H1 (cell line): ENCODE results near the gene DCAF8. TPM values are rescaled to one million over a fixed set of nuclear protein-coding genes. Genes with fewer than 3 reads are reported as not detected.

ENCODE experiments used
- CTCF ChIA-PET: fragments of 300-600 bp; sonication (Branson Sonifier 250); formaldehyde crosslinking; loops from one replicate; lab custom pipeline; 2021; ENCODE audit not compliant: partially characterized antibody; lab: Charles Lee
- POLR2A ChIA-PET: fragments of 300-600 bp; sonication (Branson Sonifier 250); formaldehyde crosslinking; loops from one replicate; lab custom pipeline; 2021; ENCODE audit warnings: inconsistent platforms; ENCODE audit not compliant: partially characterized antibody; lab: Charles Lee
- DNase-seq, 2 experiments: peaks; one replicate each; pipeline versions ENCODE4 v3.0.0 to v3.0.0-alpha.2; 2010 to 2022; ENCODE audit warnings: low spot score in 2 of 2, low read depth in 1 of 2, mixed read lengths in 1 of 2
- FAIRE-seq: peaks from 2 replicates; lab custom pipeline; 2011; peaks lifted over from hg19 to GRCh38; lab: Jason Lieb, UNC
- H2AFZ ChIP-seq: 2 replicates; pipeline ENCODE4 v1.8.1; 2012; ENCODE audit warnings: low read length, inconsistent platforms
- H2AK5ac ChIP-seq: 2 replicates; pipeline ENCODE4 v1.6.1; 2013; ENCODE audit warnings: low read depth, low read length
- H2BK120ac ChIP-seq: replicated peaks from 2 replicates; pipeline ENCODE3; 2013; ENCODE audit warnings: low read depth, low read length, inconsistent platforms
- H2BK12ac ChIP-seq: 2 replicates; pipeline ENCODE4 v1.6.1; 2013; ENCODE audit warnings: low read depth, low read length
- H2BK15ac ChIP-seq: 2 replicates; pipeline ENCODE4 v1.6.1; 2013; ENCODE audit warnings: low read length
- H2BK20ac ChIP-seq: 2 replicates; pipeline ENCODE4 v1.6.1; 2013; ENCODE audit warnings: low read length
- H2BK5ac ChIP-seq: 2 replicates; pipeline ENCODE4 v1.6.1; 2013; ENCODE audit warnings: low read depth, low read length
- H3K14ac ChIP-seq: 2 replicates; pipeline ENCODE4 v1.6.1; 2013; ENCODE audit warnings: inconsistent platforms; ENCODE audit not compliant: insufficient read length
- H3K18ac ChIP-seq: 2 replicates; pipeline ENCODE4 v1.6.1; 2013; ENCODE audit warnings: low read length; ENCODE audit errors: extremely low read depth
- H3K23ac ChIP-seq: 2 replicates; pipeline ENCODE4 v1.6.1; 2013; ENCODE audit warnings: inconsistent platforms; ENCODE audit not compliant: insufficient read length
- H3K23me2 ChIP-seq: 2 replicates; pipeline ENCODE4 v1.6.1; 2013; ENCODE audit warnings: low read depth, low read length
- H3K27ac ChIP-seq: 2 replicates; pipeline ENCODE4 v1.6.1; 2011; ENCODE audit warnings: low read depth, low read length, inconsistent platforms
- H3K27me3 ChIP-seq, 4 experiments: replicated peaks in 1 of 4; 1 replicate in 1 of 4; 2 replicates in 3 of 4; pipeline versions ENCODE4 v1.6.1 to v1.8.1; 2011 to 2013; ENCODE audit warnings: low read length in 3 of 4, mild to moderate bottlenecking in 3 of 4, inconsistent platforms in 2 of 4, mixed read lengths in 2 of 4, moderate library complexity in 1 of 4; ENCODE audit not compliant: control insufficient read depth in 3 of 4, insufficient read depth in 3 of 4; ENCODE audit errors: extremely low read depth in 1 of 4
- H3K36me3 ChIP-seq, 4 experiments: 2 replicates each; pipeline versions ENCODE4 v1.6.1 to v1.8.1; 2011 to 2013; ENCODE audit warnings: mild to moderate bottlenecking in 4 of 4, low read length in 3 of 4, moderate library complexity in 2 of 4, control low read depth in 1 of 4, inconsistent platforms in 1 of 4; ENCODE audit not compliant: insufficient read depth in 4 of 4, control insufficient read depth in 2 of 4
- H3K4ac ChIP-seq: replicated peaks from 2 replicates; pipeline ENCODE3; 2013; ENCODE audit warnings: low read length, low read depth, mixed read lengths, inconsistent platforms; ENCODE audit not compliant: insufficient read length
- H3K4me1 ChIP-seq, 4 experiments: replicated peaks in 1 of 4; 1 replicate in 1 of 4; 2 replicates in 3 of 4; pipeline versions ENCODE4 v1.6.1 to v1.8.1; 2011 to 2013; ENCODE audit warnings: low read length in 3 of 4, inconsistent platforms in 2 of 4, mixed read lengths in 1 of 4; ENCODE audit not compliant: insufficient read depth in 4 of 4, control insufficient read depth in 3 of 4
- H3K4me2 ChIP-seq, 2 experiments: 2 replicates each; pipeline versions ENCODE4 v1.6.1 to v1.8.1; 2011 to 2013; ENCODE audit warnings: low read depth in 2 of 2, low read length in 2 of 2, control low read depth in 1 of 2, inconsistent platforms in 1 of 2, mild to moderate bottlenecking in 1 of 2; ENCODE audit not compliant: insufficient read depth in 1 of 2
- H3K4me3 ChIP-seq, 4 experiments: fragments of 200-600, 300-600 bp in 1 of 4; sonication (generic), shearing (Covaris generic), sonication (Bioruptor Twin) in 1 of 4; 2 replicates each; pipeline versions ENCODE4 v1.5.1 to v1.8.1; 2011 to 2016; ENCODE audit warnings: low read length in 4 of 4, low read depth in 3 of 4, control low read depth in 2 of 4, inconsistent platforms in 2 of 4, mild to moderate bottlenecking in 2 of 4, mixed read lengths in 1 of 4, moderate library complexity in 1 of 4; ENCODE audit not compliant: insufficient read depth in 2 of 4; ENCODE audit errors: extremely low read depth in 1 of 4
- H3K56ac ChIP-seq: replicated peaks from 2 replicates; pipeline ENCODE3; 2013; ENCODE audit warnings: low read depth, mild to moderate bottlenecking, mixed read lengths, low read length, inconsistent platforms; ENCODE audit not compliant: insufficient read length
- H3K79me1 ChIP-seq: 2 replicates; pipeline ENCODE4 v1.6.1; 2013; ENCODE audit warnings: low read depth, low read length, control low read depth
- H3K79me2 ChIP-seq, 2 experiments: 2 replicates each; pipeline versions ENCODE4 v1.6.1 to v1.8.1; 2012 to 2013; ENCODE audit warnings: low read length in 2 of 2, mild to moderate bottlenecking in 2 of 2, inconsistent platforms in 1 of 2; ENCODE audit not compliant: insufficient read depth in 2 of 2, control insufficient read depth in 1 of 2
- H3K9ac ChIP-seq, 4 experiments: replicated peaks in 1 of 4; 1 replicate in 1 of 4; 2 replicates in 3 of 4; pipeline versions ENCODE4 v1.6.1 to v1.8.1; 2011 to 2013; ENCODE audit warnings: low read depth in 3 of 4, low read length in 3 of 4, control low read depth in 2 of 4, mild to moderate bottlenecking in 2 of 4, moderate library complexity in 2 of 4, inconsistent platforms in 1 of 4; ENCODE audit errors: extremely low read depth in 1 of 4
- H3K9me3 ChIP-seq, 2 experiments: 2 replicates each; pipeline versions ENCODE4 v1.6.1 to v1.8.1; 2012 to 2013; ENCODE audit warnings: mild to moderate bottlenecking in 2 of 2, moderate library complexity in 2 of 2, control low read depth in 1 of 2, inconsistent platforms in 1 of 2, low read depth in 1 of 2, low read length in 1 of 2, mixed read lengths in 1 of 2; ENCODE audit not compliant: insufficient read depth in 2 of 2
- H4K20me1 ChIP-seq, 2 experiments: replicated peaks in 1 of 2; 2 replicates each; pipeline versions ENCODE3 to v1.8.1; 2011 to 2013; ENCODE audit warnings: inconsistent platforms in 2 of 2, low read length in 2 of 2, mild to moderate bottlenecking in 1 of 2; ENCODE audit not compliant: insufficient read depth in 2 of 2, control insufficient read depth in 1 of 2
- H4K5ac ChIP-seq: 2 replicates; pipeline ENCODE4 v1.6.1; 2013; ENCODE audit warnings: low read length, low read depth, mixed read lengths, inconsistent platforms; ENCODE audit not compliant: insufficient read length
- H4K8ac ChIP-seq: 2 replicates; pipeline ENCODE4 v1.8.0; 2013; ENCODE audit warnings: mild to moderate bottlenecking, moderate library complexity, low read length, inconsistent platforms; ENCODE audit not compliant: insufficient read depth; ENCODE audit errors: extremely low read depth
- H4K91ac ChIP-seq: replicated peaks from 2 replicates; pipeline ENCODE3; 2013; ENCODE audit warnings: low read length, mixed read lengths, inconsistent platforms; ENCODE audit not compliant: insufficient read length
- ASH2L ChIP-seq: fragments of 200-600, 300-600 bp; sonication (generic); IDR thresholded peaks from one replicate; pipeline ENCODE4 v1.7.1; 2017; ENCODE audit warnings: low read length
- ATF2 ChIP-seq: IDR thresholded peaks from 2 replicates; pipeline ENCODE4 v1.6.1; 2012; ENCODE audit warnings: low read length, inconsistent platforms
- CBX5 ChIP-seq: fragments of 300-800, 300-1000 bp; sonication (generic); IDR thresholded peaks from 2 replicates; pipeline ENCODE4 v1.7.1; 2016; ENCODE audit warnings: antibody characterized with exemption, low read length, low read depth
- HDAC6 ChIP-seq: IDR thresholded peaks from one replicate; pipeline ENCODE4 v1.7.1; 2012; ENCODE audit warnings: low read depth, mild to moderate bottlenecking, inconsistent platforms, low read length, moderate library complexity
- POLR2A ChIP-seq, 2 experiments: IDR thresholded peaks; 1 replicate in 1 of 2; 2 replicates in 1 of 2; pipeline ENCODE4 v1.6.1; 2011; ENCODE audit warnings: low read depth in 2 of 2, low read length in 2 of 2, mild to moderate bottlenecking in 2 of 2; ENCODE audit errors: control extremely low read depth in 1 of 2
- RBBP5 ChIP-seq: IDR thresholded peaks from 2 replicates; pipeline ENCODE4 v1.7.1; 2012; ENCODE audit warnings: low read depth, mild to moderate bottlenecking, inconsistent platforms, low read length, moderate library complexity, borderline replicate concordance
- RFX5 ChIP-seq: IDR thresholded peaks from 2 replicates; pipeline ENCODE4 v1.6.1; 2011; ENCODE audit warnings: low read depth, low read length, improper control_type of control experiment, borderline replicate concordance
- SAP30 ChIP-seq: fragments of 300-600 bp; sonication (generic); IDR thresholded peaks from 2 replicates; pipeline ENCODE4 v1.7.1; 2012; ENCODE audit warnings: low read length, moderate library complexity, mild to moderate bottlenecking, inconsistent platforms; ENCODE audit not compliant: insufficient read depth, insufficient replicate concordance
- SIN3A ChIP-seq, 2 experiments: IDR thresholded peaks in 1 of 2; conservative IDR thresholded peaks in 1 of 2; 2 replicates each; pipeline ENCODE4 v1.6.1; 2011 to 2012; ENCODE audit warnings: low read length in 2 of 2, improper control_type of control experiment in 1 of 2, low read depth in 1 of 2, mild to moderate bottlenecking in 1 of 2
- SP4 ChIP-seq: IDR thresholded peaks from 2 replicates; pipeline ENCODE4 v1.6.1; 2012; ENCODE audit warnings: low read length, inconsistent platforms
- ZNF274 ChIP-seq: IDR thresholded peaks from 2 replicates; pipeline ENCODE4 v1.7.0; 2012; ENCODE audit warnings: low read length, borderline replicate concordance; ENCODE audit errors: extremely low read depth
- WGBS, 2 experiments: shearing (Covaris generic) in 1 of 2; methylation state at CpG; one replicate each; pipeline versions ENCODE4 v1.1.6 to v1.1.7; 2013 to 2015; ENCODE audit warnings: low lambda C conversion rate in 2 of 2, mixed read lengths in 2 of 2, inconsistent platforms in 1 of 2, low coverage in 1 of 2, missing lambda C conversion rate in 1 of 2; ENCODE audit not compliant: insufficient replicate concordance in 2 of 2, insufficient coverage in 1 of 2, insufficient read length in 1 of 2; ENCODE audit errors: extremely low coverage in 1 of 2, missing lambda C conversion rate in 1 of 2; 5-methylcytosine and 5-hydroxymethylcytosine counted together
- polyA plus RNA-seq, 7 experiments: library from polyadenylated mRNA; depleted of rRNA in 3 of 7; stranded (reverse) in 5 of 7; unstranded in 2 of 7; fragments of >200 nt in 5 of 7; fragments of 200-250 nt in 2 of 7; gene quantifications; 1 replicate in 5 of 7; 2 replicates in 1 of 7; 4 replicates in 1 of 7; pipeline versions ENCODE4 v1.2.1 to v1.2.3, GENCODE V29; 2011 to 2013; ENCODE audit warnings: missing spikeins in 2 of 7, mixed read lengths in 2 of 7
- total RNA-seq: library from RNA; stranded (reverse); fragmentation: NEBNext Ultra II Directional; extraction: Animal tissue kit (Norgen Biotek cat#: 25700); gene quantifications from 2 replicates; pipeline ENCODE4 v1.2.1, GENCODE V29; 2021

Gene DCAF8
- total and polyA plus RNA-seq, 2 of the 8 experiments (the other 6 are each of a cell fraction or from before 2014, with no cell fraction given): 68.2 to 110 TPM

GRCh38 chr1:160200786-160201185 lies 61.6 kb downstream of the DCAF8 start:
- DNase-seq (no peak), FAIRE-seq (no peak)
- no peaks in the 10 kb centered on the region for H3K9me3 ChIP-seq
- H2BK15ac ChIP-seq: no peak overlapping the region
- no peaks in the 10 kb centered on the region for H4K20me1 ChIP-seq
- H2BK120ac ChIP-seq: no peak overlapping the region
- H3K27ac ChIP-seq: no peak overlapping the region
- POLR2A ChIA-PET: interaction anchor here (1.0 to 2.1 kb wide), 2 partner anchors 8 to 62 kb away, joined by 3 to 5 read pairs; partner anchors contain the start of gene DCAF8
- H2AK5ac ChIP-seq: no peak overlapping the region
- WGBS, 2 experiments: 85% methylated on average over 4 of the region's 4 CpGs; no CpG with 5 or more reads in 1 of the 2 experiments
- peaks cover under 1 to 4% of the 10 kb centered on the region in 2 experiments; a peak in 1 of 4 replicates for H3K79me2 ChIP-seq
- no peak overlapping the region for H3K4me2 ChIP-seq
- H4K91ac ChIP-seq: no peak overlapping the region
- CTCF ChIA-PET: interaction anchor here (1.1 to 20.4 kb wide), 7 partner anchors 11 to 118 kb away, joined by 3 to 257 read pairs (median 8); partner anchors contain the start of gene CASQ1
- H3K4me1 ChIP-seq: peaks cover 0 to 9% (median 4%) of the 10 kb centered on the region in 4 experiments; a peak in 6 of 7 replicates
- no peak overlapping the region for H3K9ac ChIP-seq
- peaks cover 4% of the 10 kb centered on the region; the same call in 1 of the 2 replicates for H3K23me2 ChIP-seq
- H3K36me3 ChIP-seq: no peaks in the 10 kb centered on the region
- no peak overlapping the region for H2BK5ac ChIP-seq
- no peaks in the 10 kb centered on the region for H3K79me1 ChIP-seq
- no peak overlapping the region for H4K5ac ChIP-seq
- H2BK20ac ChIP-seq: no peak overlapping the region
- H3K23ac ChIP-seq: no peak overlapping the region
- TF ChIP-seq HDAC6 (no peak), ASH2L (no peak), SIN3A (conservative IDR thresholded peaks at IDR 0.05 in 1 of 2, IDR thresholded peaks at IDR 0.05 in 1 of 2; ENCODE audit: low read depth in 1 of 2, low read length in 2 of 2) (no peak), RFX5 (no peak), ZNF274 (no peak), CBX5 (no peak), POLR2A (IDR thresholded peaks at IDR 0.05; ENCODE audit: control extremely low read depth in 1 of 2, low read depth in 2 of 2, low read length in 2 of 2) (no peak), RBBP5 (no peak), SP4 (no peak), SAP30 (no peak), ATF2 (no peak)
- H3K56ac ChIP-seq: no peak overlapping the region
- no peak overlapping the region for H2AFZ ChIP-seq
- no peak overlapping the region for H2BK12ac ChIP-seq
- H3K27me3 ChIP-seq: no peaks in the 10 kb centered on the region
- no peak overlapping the region for H4K8ac ChIP-seq
- H3K4me3 ChIP-seq: no peak overlapping the region
- H3K18ac ChIP-seq: no peak overlapping the region
- H3K4ac ChIP-seq: no peak overlapping the region
- no peak overlapping the region for H3K14ac ChIP-seq
